ENCODE data around the gene MAPRE3.
"Not testable (repeated sequence)": the region's sequence is repeated elsewhere in the genome, so short reads cannot be mapped to it uniquely, and the experiment has no call there.

Gene MAPRE3

GRCh38 chr2:26970244-26970927 is at the start of gene MAPRE3:
MAPRE3 (plus strand) TSS chr2:26970637; CDS start chr2:27022219, 51,582 bp downstream.
- DNase-seq: peak; percentile 89 to 96

GRCh38 chr2:26921323-26921722 is 49.1 kb upstream of the MAPRE3 start:
- DNase-seq: no peak

GRCh38 chr2:26922405-26923188 is 47.8 kb upstream of the MAPRE3 start:
- peak in 1 of 2 experiments; percentile 14 for DNase-seq

- not testable (repeated sequence) for DNase-seq
These were observed 47.3 kb upstream of the MAPRE3 start for GRCh38 chr2:26923189-26923466.

- no peak for DNase-seq
These were observed 45.7 kb upstream of the MAPRE3 start for GRCh38 chr2:26924731-26925099.

GRCh38 chr2:26925100-26925791 is 45.2 kb upstream of the MAPRE3 start:
- DNase-seq: no peak

- DNase-seq: no peak
These were observed 43.2 kb upstream of the MAPRE3 start for GRCh38 chr2:26927221-26927620.

- no peak for DNase-seq
These were observed 37.5 kb upstream of the MAPRE3 start for GRCh38 chr2:26932974-26933373.

GRCh38 chr2:26933431-26934334 is 36.8 kb upstream of the MAPRE3 start:
- no peak for DNase-seq

GRCh38 chr2:26934335-26934724 is 36.1 kb upstream of the MAPRE3 start:
- no peak for DNase-seq

- no peak for DNase-seq
These were observed 35.5 kb upstream of the MAPRE3 start for GRCh38 chr2:26934985-26935384.

- DNase-seq: no peak
These were observed 33.6 kb upstream of the MAPRE3 start for GRCh38 chr2:26936855-26937254.

- DNase-seq: no peak
These were observed 31.9 kb upstream of the MAPRE3 start for GRCh38 chr2:26938399-26939118.

- DNase-seq: no peak
These were observed 30.4 kb upstream of the MAPRE3 start for GRCh38 chr2:26940001-26940400.

- DNase-seq: no peak
These were observed 29.0 kb upstream of the MAPRE3 start for GRCh38 chr2:26941486-26941885.

GRCh38 chr2:26942543-26943295 is 27.7 kb upstream of the MAPRE3 start:
- DNase-seq: peak in 1 of 2 experiments; percentile 17

- no peak for DNase-seq
These were observed 24.3 kb upstream of the MAPRE3 start for GRCh38 chr2:26945991-26946750.

- no peak for DNase-seq
These were observed 23.3 kb upstream of the MAPRE3 start for GRCh38 chr2:26946841-26947784.

GRCh38 chr2:26948800-26949199 is 21.6 kb upstream of the MAPRE3 start:
- no peak for DNase-seq

- no peak for DNase-seq
These were observed 20.2 kb upstream of the MAPRE3 start for GRCh38 chr2:26950246-26950645.

Measured in NCI-H1930 (cell line).